ENCODE data around the gene PRRT1. TPM values are rescaled to one million over a fixed set of nuclear protein-coding genes. Genes with fewer than 3 reads are reported as not detected.

Gene PRRT1
- total RNA-seq, 1 experiment from 2014 or later = 1.9 TPM

- Histone ChIP-seq H3K27me3 (ENCODE audit: insufficient read depth, low read length) (no peaks in the 10 kb centered on the region), H4K91ac (ENCODE audit: insufficient read length, low read depth, low read length) (no peak overlapping the region), H3K9me3 (ENCODE audit: control insufficient read depth, low read depth, low read length) (no peaks in the 10 kb centered on the region), H2AFZ (ENCODE audit: low read length) (no peak overlapping the region), H2BK20ac (ENCODE audit: low read depth, low read length, poor library complexity, severe bottlenecking) (no peak overlapping the region), H3T11ph (ENCODE audit: low read length) (no peak overlapping the region), H4K5ac (ENCODE audit: insufficient read length, low read depth, low read length) (no peak overlapping the region), H3K23me2 (ENCODE audit: insufficient read length, low read depth, low read length, poor library complexity, severe bottlenecking) (no peaks in the 10 kb centered on the region), H3K4me1 (ENCODE audit: insufficient read depth, low read length) (no peaks in the 10 kb centered on the region), H4K8ac (replicated peaks; ENCODE audit: insufficient read length, low read depth, low read length) (no peak overlapping the region), H3K4me2 (ENCODE audit: insufficient read depth, insufficient read length, low read length) (no peak overlapping the region), H3K23ac (ENCODE audit: insufficient read length, low read depth, low read length) (no peak overlapping the region), H3K79me1 (ENCODE audit: insufficient read depth, low read depth, low read length, poor library complexity, severe bottlenecking) (no peaks in the 10 kb centered on the region), H3K79me2 (ENCODE audit: insufficient read depth, low read length) (no peaks in the 10 kb centered on the region), H3K27ac (ENCODE audit: insufficient read length, low read depth, low read length) (no peak overlapping the region), H2AK5ac (ENCODE audit: insufficient read length, low read length) (no peak overlapping the region), H3K56ac (ENCODE audit: insufficient read length, low read depth, low read length) (no peak overlapping the region), H3K4ac (ENCODE audit: low read depth, low read length) (no peak overlapping the region), H2BK12ac (ENCODE audit: insufficient read length, low read depth, low read length) (no peak overlapping the region), H3K9ac (ENCODE audit: extremely low read depth, insufficient read length, low read length) (no peak overlapping the region), H3K18ac (ENCODE audit: insufficient read length, low read depth, low read length) (no peak overlapping the region), H3K14ac (ENCODE audit: insufficient read depth, low read length) (no peak overlapping the region), H2BK5ac (ENCODE audit: insufficient read length, low read length) (no peak overlapping the region), H2BK120ac (ENCODE audit: low read depth, low read length, poor library complexity, severe bottlenecking) (no peak overlapping the region), H4K20me1 (ENCODE audit: control insufficient read depth, insufficient read depth, insufficient read length) (peaks cover 2% of the 10 kb centered on the region), H2BK15ac (ENCODE audit: low read depth, low read length) (no peak overlapping the region)
- WGBS (ENCODE audit: extremely low coverage, insufficient read length, low lambda C conversion rate) = no CpG with 5 or more reads among the region's 30 CpGs
- Mint-ChIP-seq H3K4me1 (peaks cover 3 to 23% of the 10 kb centered on the region in 2 experiments; a peak in 2 of 4 replicates), H3K36me3 (ENCODE audit: insufficient read depth in 1 of 3, low read depth in 3 of 3) (peaks cover 46 to 81% (median 65%) of the 10 kb centered on the region in 3 experiments), H3K27ac (no peak overlapping the region), H3K4me3 (0 out of 5 replicates have a peak overlapping the region, but pooled peaks of 1 of the 2 experiments have one; percentile 14), H3K9me3 (no peaks in the 10 kb centered on the region), H3K27me3 (ENCODE audit: low read depth) (no peaks in the 10 kb centered on the region; the same call in 1 of the 2 replicates)
- TF ChIP-seq, protein P1, sequence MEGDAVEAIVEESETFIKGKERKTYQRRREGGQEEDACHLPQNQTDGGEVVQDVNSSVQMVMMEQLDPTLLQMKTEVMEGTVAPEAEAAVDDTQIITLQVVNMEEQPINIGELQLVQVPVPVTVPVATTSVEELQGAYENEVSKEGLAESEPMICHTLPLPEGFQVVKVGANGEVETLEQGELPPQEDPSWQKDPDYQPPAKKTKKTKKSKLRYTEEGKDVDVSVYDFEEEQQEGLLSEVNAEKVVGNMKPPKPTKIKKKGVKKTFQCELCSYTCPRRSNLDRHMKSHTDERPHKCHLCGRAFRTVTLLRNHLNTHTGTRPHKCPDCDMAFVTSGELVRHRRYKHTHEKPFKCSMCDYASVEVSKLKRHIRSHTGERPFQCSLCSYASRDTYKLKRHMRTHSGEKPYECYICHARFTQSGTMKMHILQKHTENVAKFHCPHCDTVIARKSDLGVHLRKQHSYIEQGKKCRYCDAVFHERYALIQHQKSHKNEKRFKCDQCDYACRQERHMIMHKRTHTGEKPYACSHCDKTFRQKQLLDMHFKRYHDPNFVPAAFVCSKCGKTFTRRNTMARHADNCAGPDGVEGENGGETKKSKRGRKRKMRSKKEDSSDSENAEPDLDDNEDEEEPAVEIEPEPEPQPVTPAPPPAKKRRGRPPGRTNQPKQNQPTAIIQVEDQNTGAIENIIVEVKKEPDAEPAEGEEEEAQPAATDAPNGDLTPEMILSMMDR (conservative IDR thresholded peaks at IDR 0.05) = peak; percentile 57
- DNase-seq = peak; percentile 91
Observed at GRCh38 chr6:32166411-32167061, 14.8 kb upstream of the PRRT1 start.

All from H9 (cell line).